GM12878 (cell line): Measurements from ENCODE around the gene MYB. TPM values are rescaled to one million over a fixed set of nuclear protein-coding genes. Genes with fewer than 3 reads are reported as not detected.

Experiments used
- ATAC-seq: fragments of 200-7000 bp; cut with Tn5 transposase; 3 replicates; pipeline ENCODE4 v1.9.1; 2020; ENCODE audit warnings: mild to moderate bottlenecking, moderate library complexity
- BruUV-seq: library from RNA; stranded (reverse); fragments of 400-500 nt; replicated peaks from 2 replicates; lab custom pipeline; 2021; lab: Mats Ljungman, UMichigan
- CTCF ChIA-PET: fragments of 300-600 bp; sonication (Branson Sonifier 250); formaldehyde crosslinking; extraction: SDS; loops from one replicate; lab custom pipeline; 2021; ENCODE audit warnings: inconsistent platforms; lab: Yijun Ruan, JAX
- POLR2A ChIA-PET: fragments of 350-600 bp; formaldehyde crosslinking; extraction: SDS; loops from one replicate; lab custom pipeline; 2021; ENCODE audit warnings: inconsistent platforms; lab: Charles Lee
- RAD21 ChIA-PET: fragments of 300-600 bp; sonication (Branson Sonifier 250); formaldehyde crosslinking; loops from one replicate; lab custom pipeline; 2023; ENCODE audit warnings: antibody characterized with exemption; ENCODE audit not compliant: unreplicated experiment; lab: Charles Lee
- SMC1A ChIA-PET: fragments of 300-600 bp; sonication (Branson Sonifier 250); formaldehyde crosslinking; loops from one replicate; lab custom pipeline; 2023; ENCODE audit not compliant: unreplicated experiment, uncharacterized antibody; lab: Charles Lee
- DNase-seq: peaks from one replicate; pipeline ENCODE4 v3.0.0-alpha.2; 2011; ENCODE audit warnings: low read depth, low spot score
- FAIRE-seq: peaks from 3 replicates; lab custom pipeline; 2011; peaks lifted over from hg19 to GRCh38; lab: Jason Lieb, UNC
- H2AFZ ChIP-seq: 2 replicates; pipeline ENCODE4 v1.6.0; 2011; ENCODE audit warnings: low read depth, low read length, control low read depth; ENCODE audit not compliant: control insufficient read depth
- H3K27ac ChIP-seq: 2 replicates; pipeline ENCODE4 v1.5.1; 2011; ENCODE audit warnings: control low read depth; ENCODE audit not compliant: control insufficient read depth, insufficient read depth
- H3K27me3 ChIP-seq, 2 experiments: replicated peaks in 1 of 2; 2 replicates each; pipeline versions ENCODE4 v1.6.0 to v1.6.1; 2011; ENCODE audit warnings: low read length in 1 of 2; ENCODE audit not compliant: control insufficient read depth in 2 of 2, insufficient read depth in 2 of 2
- H3K36me3 ChIP-seq, 2 experiments: 2 replicates each; pipeline ENCODE4 v1.5.1; 2011; ENCODE audit warnings: low read length in 1 of 2; ENCODE audit not compliant: control insufficient read depth in 2 of 2, insufficient read depth in 2 of 2
- H3K4me1 ChIP-seq: 2 replicates; pipeline ENCODE4 v1.6.1; 2011; ENCODE audit warnings: mild to moderate bottlenecking, low read length, moderate library complexity, mixed read lengths; ENCODE audit not compliant: control insufficient read depth, insufficient read depth
- H3K4me2 ChIP-seq: 2 replicates; pipeline ENCODE4 v1.6.0; 2011; ENCODE audit warnings: control low read depth; ENCODE audit not compliant: control insufficient read depth, insufficient read depth
- H3K4me3 ChIP-seq: fragments of 200-600 bp; sonication (generic); 2 replicates; pipeline ENCODE4 v1.5.1; 2016
- H3K79me2 ChIP-seq: 2 replicates; pipeline ENCODE4 v1.6.0; 2011; ENCODE audit warnings: low read length; ENCODE audit not compliant: control insufficient read depth, insufficient read depth
- H3K9ac ChIP-seq: 2 replicates; pipeline ENCODE4 v1.8.0; 2011; ENCODE audit warnings: low read length, control low read depth, mixed read lengths; ENCODE audit not compliant: control insufficient read depth, insufficient read depth
- H3K9me3 ChIP-seq: replicated peaks from 3 replicates; pipeline ENCODE4 v1.5.1; 2011; ENCODE audit warnings: mild to moderate bottlenecking, low read length; ENCODE audit not compliant: control insufficient read depth, insufficient read depth
- H4K20me1 ChIP-seq: 2 replicates; pipeline ENCODE4 v1.6.0; 2011; ENCODE audit not compliant: control insufficient read depth, insufficient read depth
- CBX3 ChIP-seq: fragments of 200-600 bp; sonication (generic); IDR thresholded peaks from 2 replicates; pipeline ENCODE4 v1.6.1; 2016; ENCODE audit warnings: low read depth, borderline replicate concordance
- FOXM1 ChIP-seq: IDR thresholded peaks from 2 replicates; pipeline ENCODE4 v1.6.1; 2012; ENCODE audit warnings: low read depth, mild to moderate bottlenecking, inconsistent platforms, low read length, moderate library complexity
- IKZF2 ChIP-seq, 2 experiments: fragments of 450-650 bp; IDR thresholded peaks; 2 replicates each; pipeline ENCODE4 v1.6.1; 2017; ENCODE audit warnings: mild to moderate bottlenecking in 2 of 2, moderate library complexity in 2 of 2
- MTA2 ChIP-seq: fragments of 450-650 bp; IDR thresholded peaks from 2 replicates; pipeline ENCODE4 v1.6.1; 2016; ENCODE audit warnings: low read depth, mild to moderate bottlenecking, moderate library complexity
- NRF1 ChIP-seq: conservative IDR thresholded peaks from 2 replicates; pipeline ENCODE4 v1.6.1; 2011; ENCODE audit warnings: mild to moderate bottlenecking, low read depth, low read length, improper control_type of control experiment
- PAX5 ChIP-seq: IDR thresholded peaks from 2 replicates; pipeline ENCODE4 v1.6.1; 2011; ENCODE audit warnings: low read depth, low read length, borderline replicate concordance
- TAF1 ChIP-seq: IDR thresholded peaks from 2 replicates; pipeline ENCODE4 v1.6.1; 2011; ENCODE audit warnings: mild to moderate bottlenecking, low read depth, low read length, borderline replicate concordance
- ZNF24 ChIP-seq: fragments of 450-650 bp; IDR thresholded peaks from 2 replicates; pipeline ENCODE4 v1.6.1; 2017; ENCODE audit warnings: antibody characterized with exemption, mild to moderate bottlenecking
- WGBS: methylation state at CpG from one replicate; pipeline ENCODE4 v1.1.6; 2016; ENCODE audit warnings: low lambda C conversion rate; ENCODE audit not compliant: insufficient replicate concordance, insufficient coverage; ENCODE audit errors: missing lambda C conversion rate; 5-methylcytosine and 5-hydroxymethylcytosine counted together
- in situ Hi-C: fragments of 300-500 bp; cut with MboI; formaldehyde crosslinking; loops from 9 replicates; pipeline ENCODE4 v1.14.3; 2018; ENCODE audit warnings: mixed read lengths
- intact Hi-C: fragments of 100-400 bp; cut with micrococcal nuclease; formaldehyde crosslinking; loops from one replicate; pipeline ENCODE4 v1.14.2; 2022; ENCODE audit not compliant: unreplicated experiment
- polyA plus RNA-seq, 11 experiments: library from polyadenylated mRNA; depleted of rRNA in 4 of 11; unstranded in 6 of 11; stranded (reverse) in 5 of 11; fragments of >200 nt; fragmentation: Nextera tagmentation in 4 of 11; fragmentation: Illumina TruSeq in 1 of 11; extraction: Ambion mirVana in 4 of 11; extraction: Trizol in 1 of 11; gene quantifications; 1 replicate in 1 of 11; 2 replicates in 10 of 11; pipeline versions ENCODE4 v1.2.1 to v1.2.3, GENCODE V29; 2011 to 2016; ENCODE audit warnings: inconsistent platforms in 2 of 11, missing spikeins in 2 of 11, low read depth in 1 of 11
- total RNA-seq, 4 experiments: library from RNA; depleted of rRNA in 3 of 4; stranded (reverse); fragments of >200 nt in 3 of 4; fragmentation: Illumina TruSeq in 1 of 4; extraction: Trizol in 1 of 4; gene quantifications; 2 replicates each; pipeline versions ENCODE4 v1.2.1 to v1.2.3, GENCODE V29; 2013 to 2021
- TF ChIP-seq, protein P1 (sequence below): fragments of 450-650 bp; IDR thresholded peaks from 2 replicates; pipeline ENCODE4 v1.6.1; 2017; ENCODE audit warnings: mild to moderate bottlenecking, moderate library complexity
- TF ChIP-seq, protein P2 (sequence below): IDR thresholded peaks from 2 replicates; pipeline ENCODE4 v1.6.1; 2011; ENCODE audit warnings: mild to moderate bottlenecking, low read depth, low read length, moderate library complexity; ENCODE audit not compliant: insufficient replicate concordance
- TF ChIP-seq, protein P3 (sequence below): IDR thresholded peaks from 2 replicates; pipeline ENCODE4 v1.6.1; 2011; ENCODE audit warnings: low read depth, low read length, improper control_type of control experiment, borderline replicate concordance
- TF ChIP-seq, protein P4 (sequence below): fragments of 450-650 bp; IDR thresholded peaks from 2 replicates; pipeline ENCODE4 v1.6.1; 2018; ENCODE audit warnings: mild to moderate bottlenecking, low read depth, moderate library complexity; ENCODE audit not compliant: partially characterized antibody

The MYB gene
- total and polyA plus RNA-seq, 10 of the 15 experiments (the other 5 are each of a cell fraction or from before 2014, with no cell fraction given) = 7.0 to 29.8 (median 21.5) TPM

DNA sequence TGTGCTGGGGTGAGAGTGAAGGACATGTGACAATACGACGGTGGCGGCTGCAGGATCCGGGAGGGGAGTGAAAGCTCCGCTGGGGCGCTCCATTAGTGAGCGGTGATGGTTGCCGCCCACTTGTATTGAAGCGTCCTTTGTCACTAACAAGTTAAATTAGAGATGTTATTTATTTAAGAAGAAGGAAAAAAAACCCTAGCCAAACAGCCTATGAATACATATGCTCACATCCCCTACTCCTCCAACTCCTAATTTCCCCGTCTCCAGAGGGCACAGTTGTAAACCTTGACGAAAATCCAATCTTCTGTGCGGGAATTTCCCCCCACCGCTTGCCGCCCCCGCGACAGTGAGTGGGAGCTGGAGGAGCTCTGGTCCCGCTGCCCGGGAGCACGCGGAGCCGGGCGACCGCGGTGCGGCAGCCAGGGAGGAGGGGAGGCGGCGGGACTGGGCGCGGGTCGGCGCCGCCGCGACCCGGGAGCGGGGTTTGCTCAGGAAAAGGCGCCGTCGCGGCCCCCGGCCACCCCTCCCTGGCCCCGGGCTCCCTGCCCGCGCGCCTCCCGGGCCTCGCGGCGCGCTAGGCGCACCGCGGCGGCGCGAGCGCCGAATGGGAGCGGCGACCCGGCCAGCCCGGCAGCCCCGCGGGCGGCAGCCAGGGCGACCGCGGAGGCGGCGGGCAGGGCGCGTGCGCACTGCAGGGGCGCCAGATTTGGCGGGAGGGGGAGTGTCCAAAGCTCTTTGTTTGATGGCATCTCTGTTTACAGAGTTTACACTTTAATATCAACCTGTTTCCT is at the start of gene MYB (continued):
- TF ChIP-seq NRF1 (peak; percentile 45), PAX5 (no peak), CBX3 (no peak), TAF1 (peak; percentile 48; the same call in 1 of the 2 replicates), MTA2 (no peak)

DNA sequence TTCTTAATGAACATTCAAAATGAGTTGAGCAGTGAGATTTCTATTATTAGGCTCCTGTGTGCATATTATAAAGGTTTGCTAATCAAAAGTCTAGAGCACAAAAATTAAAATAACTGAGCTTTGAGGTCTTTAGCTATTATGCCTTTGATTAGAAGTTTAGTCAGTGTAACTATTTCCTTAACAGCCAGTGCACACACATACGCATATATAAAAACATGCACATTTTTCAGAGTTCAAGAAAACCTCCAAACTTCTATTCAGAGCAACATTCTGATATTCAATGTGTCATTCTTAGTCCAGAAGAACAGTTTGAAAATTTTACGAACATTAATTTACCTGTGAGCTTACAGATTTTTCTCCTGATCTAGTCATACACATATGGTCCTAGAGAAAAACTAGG is 48.3 kb upstream of the MYB start:
- FAIRE-seq = no peak
- WGBS = 95% methylated on average over 2 of the region's 2 CpGs
- TF ChIP-seq IKZF2 (IDR thresholded peaks at IDR 0.05) (no peak), FOXM1 (no peak), ZNF24 (no peak), CBX3 (no peak)
- TF ChIP-seq, protein P1, sequence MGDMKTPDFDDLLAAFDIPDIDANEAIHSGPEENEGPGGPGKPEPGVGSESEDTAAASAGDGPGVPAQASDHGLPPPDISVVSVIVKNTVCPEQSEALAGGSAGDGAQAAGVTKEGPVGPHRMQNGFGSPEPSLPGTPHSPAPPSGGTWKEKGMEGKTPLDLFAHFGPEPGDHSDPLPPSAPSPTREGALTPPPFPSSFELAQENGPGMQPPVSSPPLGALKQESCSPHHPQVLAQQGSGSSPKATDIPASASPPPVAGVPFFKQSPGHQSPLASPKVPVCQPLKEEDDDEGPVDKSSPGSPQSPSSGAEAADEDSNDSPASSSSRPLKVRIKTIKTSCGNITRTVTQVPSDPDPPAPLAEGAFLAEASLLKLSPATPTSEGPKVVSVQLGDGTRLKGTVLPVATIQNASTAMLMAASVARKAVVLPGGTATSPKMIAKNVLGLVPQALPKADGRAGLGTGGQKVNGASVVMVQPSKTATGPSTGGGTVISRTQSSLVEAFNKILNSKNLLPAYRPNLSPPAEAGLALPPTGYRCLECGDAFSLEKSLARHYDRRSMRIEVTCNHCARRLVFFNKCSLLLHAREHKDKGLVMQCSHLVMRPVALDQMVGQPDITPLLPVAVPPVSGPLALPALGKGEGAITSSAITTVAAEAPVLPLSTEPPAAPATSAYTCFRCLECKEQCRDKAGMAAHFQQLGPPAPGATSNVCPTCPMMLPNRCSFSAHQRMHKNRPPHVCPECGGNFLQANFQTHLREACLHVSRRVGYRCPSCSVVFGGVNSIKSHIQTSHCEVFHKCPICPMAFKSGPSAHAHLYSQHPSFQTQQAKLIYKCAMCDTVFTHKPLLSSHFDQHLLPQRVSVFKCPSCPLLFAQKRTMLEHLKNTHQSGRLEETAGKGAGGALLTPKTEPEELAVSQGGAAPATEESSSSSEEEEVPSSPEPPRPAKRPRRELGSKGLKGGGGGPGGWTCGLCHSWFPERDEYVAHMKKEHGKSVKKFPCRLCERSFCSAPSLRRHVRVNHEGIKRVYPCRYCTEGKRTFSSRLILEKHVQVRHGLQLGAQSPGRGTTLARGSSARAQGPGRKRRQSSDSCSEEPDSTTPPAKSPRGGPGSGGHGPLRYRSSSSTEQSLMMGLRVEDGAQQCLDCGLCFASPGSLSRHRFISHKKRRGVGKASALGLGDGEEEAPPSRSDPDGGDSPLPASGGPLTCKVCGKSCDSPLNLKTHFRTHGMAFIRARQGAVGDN = no peak
- TF ChIP-seq, protein P2, sequence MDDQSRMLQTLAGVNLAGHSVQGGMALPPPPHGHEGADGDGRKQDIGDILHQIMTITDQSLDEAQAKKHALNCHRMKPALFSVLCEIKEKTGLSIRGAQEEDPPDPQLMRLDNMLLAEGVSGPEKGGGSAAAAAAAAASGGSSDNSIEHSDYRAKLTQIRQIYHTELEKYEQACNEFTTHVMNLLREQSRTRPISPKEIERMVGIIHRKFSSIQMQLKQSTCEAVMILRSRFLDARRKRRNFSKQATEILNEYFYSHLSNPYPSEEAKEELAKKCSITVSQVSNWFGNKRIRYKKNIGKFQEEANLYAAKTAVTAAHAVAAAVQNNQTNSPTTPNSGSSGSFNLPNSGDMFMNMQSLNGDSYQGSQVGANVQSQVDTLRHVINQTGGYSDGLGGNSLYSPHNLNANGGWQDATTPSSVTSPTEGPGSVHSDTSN = no peak
- TF ChIP-seq, protein P3, sequence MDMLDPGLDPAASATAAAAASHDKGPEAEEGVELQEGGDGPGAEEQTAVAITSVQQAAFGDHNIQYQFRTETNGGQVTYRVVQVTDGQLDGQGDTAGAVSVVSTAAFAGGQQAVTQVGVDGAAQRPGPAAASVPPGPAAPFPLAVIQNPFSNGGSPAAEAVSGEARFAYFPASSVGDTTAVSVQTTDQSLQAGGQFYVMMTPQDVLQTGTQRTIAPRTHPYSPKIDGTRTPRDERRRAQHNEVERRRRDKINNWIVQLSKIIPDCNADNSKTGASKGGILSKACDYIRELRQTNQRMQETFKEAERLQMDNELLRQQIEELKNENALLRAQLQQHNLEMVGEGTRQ = no peak
- TF ChIP-seq, protein P4, sequence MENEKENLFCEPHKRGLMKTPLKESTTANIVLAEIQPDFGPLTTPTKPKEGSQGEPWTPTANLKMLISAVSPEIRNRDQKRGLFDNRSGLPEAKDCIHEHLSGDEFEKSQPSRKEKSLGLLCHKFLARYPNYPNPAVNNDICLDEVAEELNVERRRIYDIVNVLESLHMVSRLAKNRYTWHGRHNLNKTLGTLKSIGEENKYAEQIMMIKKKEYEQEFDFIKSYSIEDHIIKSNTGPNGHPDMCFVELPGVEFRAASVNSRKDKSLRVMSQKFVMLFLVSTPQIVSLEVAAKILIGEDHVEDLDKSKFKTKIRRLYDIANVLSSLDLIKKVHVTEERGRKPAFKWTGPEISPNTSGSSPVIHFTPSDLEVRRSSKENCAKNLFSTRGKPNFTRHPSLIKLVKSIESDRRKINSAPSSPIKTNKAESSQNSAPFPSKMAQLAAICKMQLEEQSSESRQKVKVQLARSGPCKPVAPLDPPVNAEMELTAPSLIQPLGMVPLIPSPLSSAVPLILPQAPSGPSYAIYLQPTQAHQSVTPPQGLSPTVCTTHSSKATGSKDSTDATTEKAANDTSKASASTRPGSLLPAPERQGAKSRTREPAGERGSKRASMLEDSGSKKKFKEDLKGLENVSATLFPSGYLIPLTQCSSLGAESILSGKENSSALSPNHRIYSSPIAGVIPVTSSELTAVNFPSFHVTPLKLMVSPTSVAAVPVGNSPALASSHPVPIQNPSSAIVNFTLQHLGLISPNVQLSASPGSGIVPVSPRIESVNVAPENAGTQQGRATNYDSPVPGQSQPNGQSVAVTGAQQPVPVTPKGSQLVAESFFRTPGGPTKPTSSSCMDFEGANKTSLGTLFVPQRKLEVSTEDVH = no peak

More for the DNA sequence above, 48.3 kb upstream of the MYB start:
- ATAC-seq (no peak), DNase-seq (no peak)
- ChIA-PET POLR2A (interaction anchor here (0.7 kb wide), 1 partner anchor 41 kb away, joined by 3 read pairs; no protein-coding TSS in a partner anchor), RAD21 (interaction anchor here (0.8 to 2.0 kb wide), 5 partner anchors 9 to 128 kb away, joined by 3 to 12 read pairs (median 5); no protein-coding TSS in a partner anchor), SMC1A (interaction anchor here (0.7 to 3.4 kb wide), 11 partner anchors 11 to 286 kb away, joined by 3 to 26 read pairs (median 3); no protein-coding TSS in a partner anchor), CTCF (interaction anchor here (1.0 to 4.5 kb wide), 7 partner anchors 11 to 192 kb away, joined by 3 to 25 read pairs (median 3); no protein-coding TSS in a partner anchor)
- in situ Hi-C loops = no loop called here
- Histone ChIP-seq H3K27ac (no peak overlapping the region), H3K9ac (no peak overlapping the region), H3K79me2 (no peaks in the 10 kb centered on the region), H3K4me2 (no peak overlapping the region), H4K20me1 (no peaks in the 10 kb centered on the region), H3K9me3 (no peaks in the 10 kb centered on the region), H3K27me3 (no peaks in the 10 kb centered on the region), H3K36me3 (no peaks in the 10 kb centered on the region), H2AFZ (no peak overlapping the region), H3K4me1 (peaks cover 8% of the 10 kb centered on the region), H3K4me3 (no peak overlapping the region)
- BruUV-seq = no TSS peak
- intact Hi-C loops = no loop called here
